H1 (cell line): ENCODE data around the gene NKX2-8. TPM values are rescaled to one million over a fixed set of nuclear protein-coding genes. Genes with fewer than 3 reads are reported as not detected.

Experiments used
- KDM4A ChIP-seq: IDR thresholded peaks from one replicate; pipeline ENCODE4 v1.7.1; 2012; ENCODE audit warnings: low read depth, mild to moderate bottlenecking, moderate library complexity, low read length, inconsistent platforms; ENCODE audit not compliant: severe bottlenecking
- NRF1 ChIP-seq: IDR thresholded peaks from 2 replicates; pipeline ENCODE4 v1.6.1; 2011; ENCODE audit warnings: mild to moderate bottlenecking, low read depth, low read length, improper control_type of control experiment
- SP4 ChIP-seq: IDR thresholded peaks from 2 replicates; pipeline ENCODE4 v1.6.1; 2012; ENCODE audit warnings: low read length, inconsistent platforms
- polyA plus RNA-seq, 7 experiments: library from polyadenylated mRNA; depleted of rRNA in 3 of 7; stranded (reverse) in 5 of 7; unstranded in 2 of 7; fragments of >200 nt in 5 of 7; fragments of 200-250 nt in 2 of 7; gene quantifications; 1 replicate in 5 of 7; 2 replicates in 1 of 7; 4 replicates in 1 of 7; pipeline versions ENCODE4 v1.2.1 to v1.2.3, GENCODE V29; 2011 to 2013; ENCODE audit warnings: missing spikeins in 2 of 7, mixed read lengths in 2 of 7
- total RNA-seq: library from RNA; stranded (reverse); fragmentation: NEBNext Ultra II Directional; extraction: Animal tissue kit (Norgen Biotek cat#: 25700); gene quantifications from 2 replicates; pipeline ENCODE4 v1.2.1, GENCODE V29; 2021
- TF ChIP-seq, protein P1 (sequence below): IDR thresholded peaks from 2 replicates; pipeline ENCODE4 v1.6.1; 2012; ENCODE audit warnings: inconsistent platforms

The NKX2-8 gene
- total and polyA plus RNA-seq, 2 of the 8 experiments (the other 6 are each of a cell fraction or from before 2014, with no cell fraction given) = not detected

DNA sequence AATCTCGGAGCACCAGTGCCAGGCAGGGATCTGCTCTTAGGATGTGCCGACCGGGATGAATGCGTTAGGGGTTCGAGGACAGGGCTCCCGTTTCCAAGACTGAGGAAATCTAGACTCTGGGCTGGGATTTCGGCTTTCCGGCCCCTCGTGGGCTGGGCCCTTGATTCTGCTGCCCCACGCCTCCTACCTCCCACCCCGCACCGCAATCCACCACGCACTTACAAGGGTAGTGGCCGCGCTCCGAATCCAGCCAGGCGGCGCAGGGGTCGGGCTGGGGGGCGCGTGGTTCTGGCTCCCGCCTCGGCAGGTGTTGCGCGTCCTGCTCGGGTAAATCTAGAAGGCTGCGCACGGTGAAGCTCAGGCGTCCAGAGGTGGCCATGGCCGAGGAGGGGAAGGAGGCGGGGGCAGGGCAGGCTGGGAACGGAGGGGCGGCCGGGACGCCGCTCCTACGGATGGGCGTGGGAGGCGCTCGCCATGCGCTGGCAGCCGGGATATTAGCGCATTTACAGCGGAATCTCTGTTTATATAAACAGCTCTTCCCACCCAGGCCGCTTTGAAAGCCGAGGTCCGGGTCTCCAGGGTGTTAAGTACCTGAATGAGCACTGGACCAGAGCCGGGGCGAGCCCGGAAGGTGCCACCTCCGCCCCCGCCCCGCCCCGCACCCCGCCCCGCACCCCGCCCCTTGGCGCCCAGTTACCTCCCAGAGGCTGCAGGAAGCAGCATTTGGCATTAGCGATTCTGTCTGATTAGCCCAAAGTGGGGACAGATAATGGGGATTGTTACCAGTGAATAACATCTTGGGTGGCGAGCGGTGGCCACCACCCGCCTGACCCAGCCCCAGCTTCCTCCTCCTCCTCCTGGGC is at the start of gene NKX2-8 (continued):
- TF ChIP-seq KDM4A (peak; percentile 26), SP4 (no peak), NRF1 (no peak)
- TF ChIP-seq, protein P1, sequence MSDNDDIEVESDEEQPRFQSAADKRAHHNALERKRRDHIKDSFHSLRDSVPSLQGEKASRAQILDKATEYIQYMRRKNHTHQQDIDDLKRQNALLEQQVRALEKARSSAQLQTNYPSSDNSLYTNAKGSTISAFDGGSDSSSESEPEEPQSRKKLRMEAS = peak; percentile 23; the same call in 1 of the 2 replicates
- TF ChIP-seq, all 59 proteins: peak for 3
